Liver (tissue), 9 donors: ENCODE measurements around the gene AGTR2. TPM values are rescaled to one million over a fixed set of nuclear protein-coding genes. Genes with fewer than 3 reads are reported as not detected.

Experiments used
- DNase-seq: peaks from one replicate; pipeline ENCODE4 v3.0.0-alpha.2; 2017; ENCODE audit warnings: low spot score
- H3K27ac ChIP-seq, 2 donors: one replicate each; pipeline ENCODE4 v1.7.0; 2013; ENCODE audit warnings: inconsistent platforms in 2 of 2, low read length in 2 of 2, control low read depth in 1 of 2, low read depth in 1 of 2, mild to moderate bottlenecking in 1 of 2
- H3K27me3 ChIP-seq, 4 donors: one replicate each; pipeline versions ENCODE4 v1.6.1 to v1.7.0; 2013; ENCODE audit warnings: low read length in 3 of 4, inconsistent platforms in 1 of 4, mild to moderate bottlenecking in 1 of 4, moderate library complexity in 1 of 4; ENCODE audit not compliant: control insufficient read depth in 4 of 4, insufficient read depth in 4 of 4
- H3K36me3 ChIP-seq, 4 donors: one replicate each; pipeline versions ENCODE4 v1.6.1 to v1.7.0; 2013; ENCODE audit warnings: low read length in 3 of 4, mild to moderate bottlenecking in 3 of 4, low read depth in 1 of 4, moderate library complexity in 1 of 4; ENCODE audit not compliant: control insufficient read depth in 4 of 4, insufficient read depth in 3 of 4
- H3K4me1 ChIP-seq, 4 donors: one replicate each; pipeline versions ENCODE4 v1.6.1 to v1.7.0; 2013; ENCODE audit warnings: low read length in 3 of 4, mild to moderate bottlenecking in 3 of 4, moderate library complexity in 1 of 4; ENCODE audit not compliant: control insufficient read depth in 4 of 4, insufficient read depth in 4 of 4
- H3K4me3 ChIP-seq, 3 donors: one replicate each; pipeline versions ENCODE4 v1.6.1 to v1.7.0; 2013; ENCODE audit warnings: low read length in 3 of 3, control low read depth in 1 of 3, low read depth in 1 of 3, mild to moderate bottlenecking in 1 of 3
- H3K9ac ChIP-seq, 2 donors: one replicate each; pipeline ENCODE4 v1.7.0; 2013; ENCODE audit warnings: low read length in 2 of 2, mild to moderate bottlenecking in 2 of 2, moderate library complexity in 2 of 2, control low read depth in 1 of 2, low read depth in 1 of 2
- H3K9me3 ChIP-seq, 4 donors: one replicate each; pipeline versions ENCODE4 v1.6.1 to v1.7.0; 2013; ENCODE audit warnings: low read length in 3 of 4; ENCODE audit not compliant: control insufficient read depth in 4 of 4
- ATF3 ChIP-seq: IDR thresholded peaks from 2 replicates; pipeline ENCODE4 v1.6.1; 2016; ENCODE audit warnings: antibody characterized with exemption
- EGR1 ChIP-seq, 2 donors: IDR thresholded peaks; 2 replicates each; pipeline ENCODE4 v1.6.1; 2016 to 2018; ENCODE audit warnings: antibody characterized with exemption in 2 of 2, low read depth in 2 of 2
- FOXA1 ChIP-seq: IDR thresholded peaks from 2 replicates; pipeline ENCODE4 v1.6.1; 2016; ENCODE audit warnings: antibody characterized with exemption
- FOXA2 ChIP-seq: IDR thresholded peaks from 2 replicates; pipeline ENCODE4 v1.6.1; 2016; ENCODE audit warnings: antibody characterized with exemption
- GABPA ChIP-seq, 2 donors: IDR thresholded peaks in 1 of 2; conservative IDR thresholded peaks in 1 of 2; 2 replicates each; pipeline ENCODE4 v1.6.1; 2016; ENCODE audit warnings: antibody characterized with exemption in 2 of 2, mild to moderate bottlenecking in 1 of 2, moderate library complexity in 1 of 2
- HNF4A ChIP-seq, 2 donors: conservative IDR thresholded peaks; 2 replicates each; pipeline ENCODE4 v1.6.1; 2016; ENCODE audit warnings: antibody characterized with exemption in 2 of 2, mild to moderate bottlenecking in 2 of 2
- HNF4G ChIP-seq: IDR thresholded peaks from 2 replicates; pipeline ENCODE4 v1.6.1; 2016; ENCODE audit warnings: antibody characterized with exemption
- JUND ChIP-seq, 2 donors: IDR thresholded peaks; 2 replicates each; pipeline ENCODE4 v1.6.1; 2016; ENCODE audit warnings: antibody characterized with exemption in 2 of 2
- MAX ChIP-seq: IDR thresholded peaks from 2 replicates; pipeline ENCODE4 v1.6.1; 2016; ENCODE audit warnings: antibody characterized with exemption
- NR2F2 ChIP-seq: IDR thresholded peaks from 2 replicates; pipeline ENCODE4 v1.6.1; 2016; ENCODE audit warnings: antibody characterized with exemption
- RAD21 ChIP-seq, 2 donors: IDR thresholded peaks; 2 replicates each; pipeline ENCODE4 v1.6.1; 2016; ENCODE audit warnings: antibody characterized with exemption in 2 of 2, mild to moderate bottlenecking in 2 of 2
- REST ChIP-seq: IDR thresholded peaks from 2 replicates; pipeline ENCODE4 v1.6.1; 2016; ENCODE audit warnings: antibody characterized with exemption, mild to moderate bottlenecking
- RXRA ChIP-seq, 2 donors: IDR thresholded peaks; 2 replicates each; pipeline ENCODE4 v1.6.1; 2017 to 2018; ENCODE audit warnings: antibody characterized with exemption in 2 of 2, mild to moderate bottlenecking in 1 of 2
- SP1 ChIP-seq: IDR thresholded peaks from 2 replicates; pipeline ENCODE4 v1.6.1; 2018; ENCODE audit warnings: antibody characterized with exemption, mild to moderate bottlenecking
- TAF1 ChIP-seq: conservative IDR thresholded peaks from 2 replicates; pipeline ENCODE4 v1.6.1; 2016; ENCODE audit warnings: antibody characterized with exemption, mild to moderate bottlenecking
- YY1 ChIP-seq: IDR thresholded peaks from 2 replicates; pipeline ENCODE4 v1.6.1; 2016; ENCODE audit warnings: antibody characterized with exemption, mild to moderate bottlenecking
- polyA plus RNA-seq, 2 donors: library from polyadenylated mRNA; stranded (reverse) in 1 of 2; unstranded in 1 of 2; fragments of 200-250 nt in 1 of 2; fragments of >200 nt in 1 of 2; fragmentation: Nextera tagmentation in 1 of 2; extraction: Ambion mirVana in 1 of 2; gene quantifications; one replicate each; pipeline versions ENCODE4 v1.2.1 to v1.2.3, GENCODE V29; 2013 to 2015
- total RNA-seq, 2 donors: library from RNA; depleted of rRNA; stranded (reverse); fragments of >200 nt; gene quantifications; one replicate each; pipeline ENCODE4 v1.2.3, GENCODE V29; 2014
- TF ChIP-seq, protein P1 (sequence below): fragments of 150-350 bp; IDR thresholded peaks from 2 replicates; pipeline ENCODE4 v1.5.1; 2017; ENCODE audit warnings: improper control_type of control experiment, low read depth, low read length; ENCODE audit not compliant: missing input control
- TF ChIP-seq, protein P2 (sequence below): IDR thresholded peaks from 2 replicates; pipeline ENCODE4 v1.6.1; 2016; ENCODE audit warnings: antibody characterized with exemption
- donor health status: healthy.
- donor health status: healthy.
- donor health status: healthy.
- donor health status: healthy.
- donor health status: healthy.

The AGTR2 gene
- total and polyA plus RNA-seq, 4 donors: 0.05 TPM; not detected in 3

DNA sequence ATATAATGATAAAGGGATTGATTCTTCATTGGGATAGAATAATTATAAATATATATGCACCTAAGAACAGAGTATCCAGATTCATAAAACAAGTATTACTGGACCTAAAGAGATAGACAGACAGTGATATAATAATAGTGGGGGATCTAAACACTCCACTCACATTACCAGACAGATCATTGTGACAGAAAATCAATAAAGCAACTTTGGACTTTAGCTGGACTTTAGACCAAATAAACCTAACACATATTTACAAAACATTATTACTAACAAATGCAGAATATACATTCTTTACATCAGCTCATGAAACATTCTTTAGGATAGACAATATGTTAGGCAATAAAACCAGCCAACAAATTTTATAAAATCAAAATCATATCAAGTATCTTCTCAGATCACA is 14.6 kb downstream of the AGTR2 start:
- DNase-seq: no peak
- Histone ChIP-seq H3K4me3 (no peak overlapping the region), H3K36me3 (no peaks in the 10 kb centered on the region), H3K4me1 (no peaks in the 10 kb centered on the region), H3K9ac (no peak overlapping the region), H3K27me3 (no peaks in the 10 kb centered on the region), H3K9me3 (no peaks in the 10 kb centered on the region), H3K27ac (no peak overlapping the region)
- TF ChIP-seq SP1: no peak
- TF ChIP-seq GABPA (IDR thresholded peaks at IDR 0.05 in 1 of 2, conservative IDR thresholded peaks at IDR 0.05 in 1 of 2): no peak
- TF ChIP-seq, protein P1, sequence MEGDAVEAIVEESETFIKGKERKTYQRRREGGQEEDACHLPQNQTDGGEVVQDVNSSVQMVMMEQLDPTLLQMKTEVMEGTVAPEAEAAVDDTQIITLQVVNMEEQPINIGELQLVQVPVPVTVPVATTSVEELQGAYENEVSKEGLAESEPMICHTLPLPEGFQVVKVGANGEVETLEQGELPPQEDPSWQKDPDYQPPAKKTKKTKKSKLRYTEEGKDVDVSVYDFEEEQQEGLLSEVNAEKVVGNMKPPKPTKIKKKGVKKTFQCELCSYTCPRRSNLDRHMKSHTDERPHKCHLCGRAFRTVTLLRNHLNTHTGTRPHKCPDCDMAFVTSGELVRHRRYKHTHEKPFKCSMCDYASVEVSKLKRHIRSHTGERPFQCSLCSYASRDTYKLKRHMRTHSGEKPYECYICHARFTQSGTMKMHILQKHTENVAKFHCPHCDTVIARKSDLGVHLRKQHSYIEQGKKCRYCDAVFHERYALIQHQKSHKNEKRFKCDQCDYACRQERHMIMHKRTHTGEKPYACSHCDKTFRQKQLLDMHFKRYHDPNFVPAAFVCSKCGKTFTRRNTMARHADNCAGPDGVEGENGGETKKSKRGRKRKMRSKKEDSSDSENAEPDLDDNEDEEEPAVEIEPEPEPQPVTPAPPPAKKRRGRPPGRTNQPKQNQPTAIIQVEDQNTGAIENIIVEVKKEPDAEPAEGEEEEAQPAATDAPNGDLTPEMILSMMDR: no peak
- TF ChIP-seq HNF4G: peak; percentile 31
- TF ChIP-seq HNF4A (conservative IDR thresholded peaks at IDR 0.05): peak; percentile 56 to 82

- no peaks in the 10 kb centered on the region for H3K9me3 ChIP-seq
- no peak for DNase-seq
- no peak overlapping the region for H3K9ac ChIP-seq
- TF ChIP-seq, protein P1: no peak
- TF ChIP-seq GABPA (IDR thresholded peaks at IDR 0.05 in 1 of 2, conservative IDR thresholded peaks at IDR 0.05 in 1 of 2): no peak
- TF ChIP-seq FOXA2: no peak
- TF ChIP-seq YY1: no peak
- TF ChIP-seq RXRA (IDR thresholded peaks at IDR 0.05): no peak
- no peak for TF ChIP-seq HNF4G
- no peak for TF ChIP-seq FOXA1
- no peak for TF ChIP-seq NR2F2
- TF ChIP-seq EGR1 (IDR thresholded peaks at IDR 0.05; ENCODE audit: low read depth in 2 of 2): no peak
- no peak for TF ChIP-seq REST
- no peak for TF ChIP-seq MAX
- TF ChIP-seq JUND (IDR thresholded peaks at IDR 0.05): no peak
- no peak for TF ChIP-seq RAD21 (IDR thresholded peaks at IDR 0.05)
- no peak for TF ChIP-seq ATF3
- TF ChIP-seq, protein P2, sequence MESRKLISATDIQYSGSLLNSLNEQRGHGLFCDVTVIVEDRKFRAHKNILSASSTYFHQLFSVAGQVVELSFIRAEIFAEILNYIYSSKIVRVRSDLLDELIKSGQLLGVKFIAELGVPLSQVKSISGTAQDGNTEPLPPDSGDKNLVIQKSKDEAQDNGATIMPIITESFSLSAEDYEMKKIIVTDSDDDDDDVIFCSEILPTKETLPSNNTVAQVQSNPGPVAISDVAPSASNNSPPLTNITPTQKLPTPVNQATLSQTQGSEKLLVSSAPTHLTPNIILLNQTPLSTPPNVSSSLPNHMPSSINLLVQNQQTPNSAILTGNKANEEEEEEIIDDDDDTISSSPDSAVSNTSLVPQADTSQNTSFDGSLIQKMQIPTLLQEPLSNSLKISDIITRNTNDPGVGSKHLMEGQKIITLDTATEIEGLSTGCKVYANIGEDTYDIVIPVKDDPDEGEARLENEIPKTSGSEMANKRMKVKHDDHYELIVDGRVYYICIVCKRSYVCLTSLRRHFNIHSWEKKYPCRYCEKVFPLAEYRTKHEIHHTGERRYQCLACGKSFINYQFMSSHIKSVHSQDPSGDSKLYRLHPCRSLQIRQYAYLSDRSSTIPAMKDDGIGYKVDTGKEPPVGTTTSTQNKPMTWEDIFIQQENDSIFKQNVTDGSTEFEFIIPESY: no peak
- TF ChIP-seq SP1: no peak
- TF ChIP-seq HNF4A (conservative IDR thresholded peaks at IDR 0.05): no peak
- TF ChIP-seq TAF1: no peak
- no peaks in the 10 kb centered on the region for H3K36me3 ChIP-seq
- no peaks in the 10 kb centered on the region for H3K4me1 ChIP-seq
- no peak overlapping the region for H3K27ac ChIP-seq
- no peak overlapping the region for H3K4me3 ChIP-seq
- no peaks in the 10 kb centered on the region for H3K27me3 ChIP-seq
Measured at GRCh38 chrX:116194649-116195048, 24.1 kb downstream of the AGTR2 start.
